GM03348 (cell line): ENCODE measurements around the gene AACS.
A peak's percentile ranks its signal among the peaks of the same experiment; 100 is the strongest.
"Not testable (repeated sequence)": the region's sequence is repeated elsewhere in the genome, so short reads cannot be mapped to it uniquely, and the experiment has no call there.

ENCODE experiments used
- DNase-seq: peaks from one replicate; pipeline ENCODE4 v3.0.0; 2012; ENCODE audit warnings: low spot score

AACS gene

GRCh38 chr12:125056306-125056705 lies 8.9 kb upstream of the AACS start:
- DNase-seq, result no peak

GRCh38 chr12:125057708-125058107 lies 7.5 kb upstream of the AACS start:
- DNase-seq, result no peak

- DNase-seq, result no peak
Measured at GRCh38 chr12:125061229-125061628, 4.0 kb upstream of the AACS start.

DNA sequence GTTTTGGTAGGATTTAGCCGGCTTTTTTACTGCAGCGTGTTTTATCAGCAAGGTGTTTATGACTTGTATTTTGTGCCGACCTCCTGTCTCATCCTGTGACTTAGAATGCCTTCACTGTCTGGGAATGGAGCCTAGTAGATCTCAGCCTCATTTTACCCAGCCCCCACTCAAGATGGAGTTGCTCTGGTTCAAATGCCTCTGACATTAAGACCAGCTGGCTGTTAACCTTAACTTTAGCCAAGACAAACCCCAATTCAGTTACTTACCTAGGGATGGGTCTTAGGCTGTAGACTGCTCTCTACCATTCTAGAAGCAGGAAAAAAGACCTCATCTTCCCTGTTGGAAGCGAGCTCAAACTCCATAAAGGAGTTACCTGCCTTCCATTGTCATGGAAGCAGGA lies 1.7 kb upstream of the AACS start:
- not testable (repeated sequence) for DNase-seq

GRCh38 chr12:125064492-125064891 lies 743 bp upstream of the AACS start:
- DNase-seq, result no peak

DNA sequence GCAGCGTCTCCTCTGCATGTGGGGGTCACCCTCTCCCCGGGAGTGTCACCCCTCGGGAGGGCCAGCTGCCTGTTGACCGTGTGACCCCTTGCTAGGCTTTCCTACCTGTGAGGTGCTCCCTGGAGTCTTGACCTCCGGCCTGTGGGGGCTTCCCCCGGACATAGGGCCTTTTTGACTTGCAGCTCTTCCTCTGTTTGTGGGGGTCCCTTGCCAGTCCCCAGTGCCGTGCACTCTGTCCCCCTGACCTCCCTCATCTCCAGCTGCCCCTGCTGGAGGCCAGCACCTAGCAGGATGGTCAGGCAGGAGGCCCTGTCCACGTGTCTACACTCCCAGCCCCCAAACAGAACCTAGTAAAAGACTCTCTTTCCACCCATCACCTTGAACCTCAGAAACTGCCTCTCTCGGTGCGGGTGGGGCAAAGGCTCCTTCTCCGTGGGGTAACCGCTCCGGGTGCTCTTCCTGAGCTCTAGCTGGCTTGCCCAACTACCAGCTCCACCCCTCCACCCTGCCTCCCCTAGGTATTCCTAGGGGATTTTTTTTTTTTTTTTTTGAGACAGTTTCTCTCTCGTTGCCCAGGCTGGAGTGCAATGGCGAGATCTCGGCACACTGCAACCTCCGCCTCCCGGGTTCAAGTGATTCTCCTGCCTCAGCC lies 810 bp downstream of the AACS start:
- peak; percentile 13 for DNase-seq

DNA sequence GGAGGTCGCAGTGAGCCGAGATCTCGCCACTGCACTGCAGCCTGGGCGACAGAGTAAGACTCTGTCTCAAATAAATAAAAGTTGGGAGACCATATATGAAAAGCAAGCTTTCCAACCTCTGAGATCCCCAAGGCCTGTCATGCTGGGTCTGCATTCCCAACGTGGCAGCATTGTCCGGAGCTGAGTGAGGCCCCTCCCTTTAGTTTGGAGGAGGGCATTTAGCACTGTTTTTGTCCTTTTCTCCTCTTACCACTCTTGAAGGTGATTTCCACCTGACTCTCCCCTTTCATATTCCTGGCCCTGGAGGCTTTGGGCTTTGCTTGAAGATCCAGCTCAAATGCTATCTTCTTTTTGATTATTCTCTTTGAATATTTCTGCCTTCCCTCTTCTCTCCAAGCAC lies 3.2 kb downstream of the AACS start:
- DNase-seq, result no peak

GRCh38 chr12:125069616-125070015 lies 4.4 kb downstream of the AACS start:
- DNase-seq, result no peak

DNA sequence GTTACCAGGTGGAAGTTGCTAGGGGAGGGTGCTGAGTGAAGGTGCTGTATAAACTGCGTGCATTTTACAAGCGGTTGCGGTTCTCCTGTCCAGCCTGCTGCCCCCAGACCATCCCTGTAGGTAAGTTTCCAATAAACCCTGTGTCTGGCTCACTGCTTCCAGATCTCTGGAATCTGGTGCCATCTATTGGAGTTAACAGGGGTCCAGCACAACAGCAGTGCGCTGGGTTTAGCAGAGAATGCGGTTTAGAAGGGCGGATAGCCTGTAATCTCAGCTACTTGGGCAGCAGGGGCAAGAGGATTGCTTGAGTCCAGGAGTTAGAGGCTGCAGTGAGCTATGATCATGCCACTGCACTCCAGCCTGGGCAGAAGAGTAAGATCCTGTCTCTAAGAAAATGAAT lies 4.9 kb downstream of the AACS start:
- DNase-seq, result no peak

GRCh38 chr12:125070661-125071390 lies 5.6 kb downstream of the AACS start:
- no peak for DNase-seq

GRCh38 chr12:125071456-125071855 lies 6.2 kb downstream of the AACS start:
- DNase-seq, result no peak

DNA sequence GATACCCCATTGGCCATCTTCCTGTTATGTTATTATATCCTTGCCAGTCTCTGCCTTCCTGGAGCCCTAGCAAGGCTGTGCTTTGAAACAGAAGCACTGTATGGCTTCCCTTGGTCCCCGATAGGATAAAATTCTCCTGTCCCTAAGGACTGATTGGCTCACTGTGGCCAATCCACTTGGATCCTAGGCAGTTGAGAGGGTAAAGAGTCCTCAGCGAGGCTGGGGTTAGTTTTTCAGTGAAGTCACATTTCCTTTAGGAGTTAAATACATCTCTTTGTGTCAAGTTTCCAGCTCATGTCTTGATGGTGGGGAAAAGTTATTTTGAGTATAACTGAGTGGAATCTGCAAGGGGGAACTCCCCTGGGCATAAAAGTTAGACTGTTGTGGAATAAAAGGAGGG lies 7.3 kb downstream of the AACS start:
- no peak for DNase-seq

- DNase-seq, result not testable (repeated sequence)
Measured at GRCh38 chr12:125074294-125074693, 9.1 kb downstream of the AACS start.

GRCh38 chr12:125076103-125076502 lies 10.9 kb downstream of the AACS start:
- no peak for DNase-seq

DNA sequence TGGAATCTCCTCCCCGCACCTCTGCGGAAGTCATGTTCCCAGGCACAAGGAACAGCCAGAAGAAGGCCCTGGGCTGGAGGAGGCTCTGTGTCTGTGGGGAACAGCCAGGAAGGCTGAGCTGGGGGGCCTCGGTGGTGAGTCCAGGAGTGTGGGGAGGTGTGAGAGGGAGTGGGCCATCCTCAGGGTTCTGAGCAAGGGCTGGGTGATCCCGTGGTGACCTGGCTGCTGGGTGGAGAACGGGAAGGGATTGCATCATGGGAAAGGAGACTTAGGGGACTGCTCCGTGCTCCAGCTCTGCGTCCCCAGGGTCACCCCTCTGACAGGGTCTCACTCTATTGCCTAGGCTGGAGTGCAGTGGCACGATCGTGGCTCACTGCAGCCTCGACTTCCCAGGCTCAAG lies 13.8 kb downstream of the AACS start:
- DNase-seq, result no peak

DNA sequence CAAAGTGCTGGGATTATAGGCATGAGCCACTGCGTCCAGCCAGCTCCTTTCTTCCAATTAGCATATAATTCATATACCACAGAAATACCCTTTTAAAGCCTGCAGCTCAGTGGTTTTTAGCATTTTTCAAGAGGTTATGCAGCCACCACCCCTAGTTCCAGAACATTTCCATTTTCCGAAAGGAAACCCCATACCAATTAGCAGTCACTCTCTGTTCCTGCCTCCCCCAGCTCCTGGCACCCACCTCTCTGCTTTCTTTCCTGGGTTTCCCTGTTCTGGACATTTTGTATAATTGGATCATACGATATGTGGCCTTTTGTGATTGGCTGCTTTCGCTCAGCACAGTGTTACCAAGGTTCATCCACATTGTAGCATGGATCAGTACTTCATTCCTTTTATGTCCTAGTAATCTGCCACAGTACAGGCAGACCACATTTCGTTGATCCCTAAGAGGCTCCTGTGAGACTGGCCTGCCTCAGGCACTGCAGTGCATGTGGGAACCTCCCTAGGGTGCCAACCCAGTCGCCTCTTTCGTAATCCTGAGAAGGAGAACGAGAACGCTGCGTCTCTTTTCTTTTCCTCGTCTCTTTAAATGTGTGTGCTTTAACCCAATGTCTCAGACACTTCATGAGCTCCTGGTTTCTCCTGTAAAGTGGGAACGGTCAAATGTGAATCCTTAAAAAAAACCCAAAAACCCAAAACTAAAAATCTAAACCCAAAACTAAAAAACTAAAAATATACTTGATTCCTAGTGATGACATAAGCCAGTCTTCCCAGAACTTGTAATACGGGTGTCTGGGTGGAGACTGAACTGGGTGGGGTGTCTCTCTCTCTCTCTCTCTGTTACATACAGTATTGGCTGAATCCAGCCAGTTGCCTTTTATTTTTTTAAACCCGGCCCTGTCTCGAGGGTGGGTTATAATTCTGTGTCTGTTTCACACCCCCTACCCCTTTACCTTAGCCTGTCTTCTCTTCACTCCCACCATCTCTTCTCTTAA lies 14.7 kb downstream of the AACS start:
- DNase-seq, result peak; percentile 78

DNA sequence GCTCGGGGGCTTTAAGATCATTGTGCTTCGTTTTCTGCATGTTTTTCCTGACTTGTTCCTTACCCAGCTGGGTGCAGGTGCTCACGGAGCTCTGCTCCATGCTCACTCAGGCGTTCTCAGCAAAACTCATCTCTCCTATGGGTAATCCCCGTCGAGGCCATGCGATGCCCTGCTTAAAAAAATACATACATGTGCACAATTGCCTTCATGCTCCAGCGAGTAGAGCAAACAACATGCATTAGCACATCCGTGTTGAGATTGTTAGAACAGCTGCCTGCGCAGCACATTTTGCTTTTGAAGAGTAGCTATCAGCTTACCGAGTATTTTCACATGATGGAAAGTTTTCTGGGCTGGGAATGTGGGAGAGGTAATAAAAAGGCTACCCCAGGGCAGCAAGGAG lies 16.2 kb downstream of the AACS start:
- no peak for DNase-seq

DNA sequence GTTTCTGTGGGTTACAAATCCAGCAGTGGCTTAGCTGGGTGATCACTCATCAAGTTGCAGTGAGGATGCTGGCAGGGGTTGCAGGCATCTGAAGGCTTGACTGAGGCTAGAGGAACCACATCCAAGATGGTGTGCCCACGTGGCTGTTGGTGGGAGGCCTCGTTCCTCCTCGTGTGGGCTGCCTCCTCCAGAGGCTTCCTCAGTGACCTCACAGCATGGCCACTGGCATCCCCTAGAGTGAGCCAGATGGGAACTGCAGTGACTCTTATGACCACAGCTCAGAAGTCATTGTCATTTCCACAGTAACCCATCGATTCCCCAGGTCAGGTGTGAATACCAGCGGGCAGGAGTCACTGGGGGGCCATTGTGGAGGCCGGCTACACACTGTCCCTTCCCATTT lies 17.8 kb downstream of the AACS start:
- no peak for DNase-seq

GRCh38 chr12:125088199-125088598 lies 23.0 kb downstream of the AACS start:
- DNase-seq, result not testable (repeated sequence)

DNA sequence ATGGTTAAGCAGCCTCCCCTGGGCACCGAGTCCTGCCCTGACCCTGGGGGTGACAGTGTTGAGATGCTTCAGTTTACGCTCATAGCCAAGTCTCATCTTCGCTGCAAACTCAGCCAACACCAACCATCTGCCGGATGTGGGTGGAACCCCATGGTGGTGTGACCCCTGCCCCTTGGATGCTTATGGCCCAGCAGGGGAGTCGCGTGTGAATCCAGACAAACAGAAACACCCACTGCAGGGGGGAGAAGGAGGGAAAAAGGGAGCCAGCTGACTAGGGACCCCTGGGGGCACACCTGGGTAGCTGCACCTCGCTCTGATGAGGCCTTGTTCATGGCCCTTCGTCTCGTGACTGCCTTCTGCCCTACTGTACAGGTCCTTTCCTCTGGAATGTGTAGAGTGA lies 23.8 kb downstream of the AACS start:
- no peak for DNase-seq

- no peak for DNase-seq
Measured at GRCh38 chr12:125089626-125090025, 24.4 kb downstream of the AACS start.

DNA sequence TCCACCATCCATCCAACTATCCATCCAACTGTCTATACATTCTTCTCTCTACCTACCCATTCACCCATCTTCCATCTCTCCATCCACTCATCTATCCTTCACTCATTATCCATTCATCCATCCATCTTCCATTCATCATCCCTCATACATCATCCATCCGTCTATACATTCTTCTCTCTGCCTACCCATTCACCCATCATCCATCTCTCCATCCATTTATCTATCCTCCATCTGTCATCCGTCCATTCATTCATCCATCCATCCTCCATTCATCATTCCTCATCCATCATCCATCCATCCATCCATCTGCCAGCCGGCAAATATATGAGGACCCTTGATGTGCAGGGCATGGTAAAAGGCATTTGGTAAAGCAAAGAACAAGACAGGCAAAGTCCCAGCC lies 25.2 kb downstream of the AACS start:
- no peak for DNase-seq

GRCh38 chr12:125091401-125091800 lies 26.2 kb downstream of the AACS start:
- DNase-seq, result no peak
